SK-N-SH treated with all-trans-retinoic acid at 6 μM for 48 hours (cell line): ENCODE measurements around the gene NPC1L1.

Experiments
- ATAC-seq: fragments of 200-7000 bp; cut with Tn5 transposase; 3 replicates; pipeline ENCODE4 v1.9.1; 2020; ENCODE audit warnings: mild to moderate bottlenecking, moderate library complexity
- ARNTL ChIP-seq: fragments of 450-650 bp; formaldehyde crosslinking; IDR thresholded peaks from 2 replicates; pipeline ENCODE4 v1.5.0; 2020; ENCODE audit warnings: low read depth, mild to moderate bottlenecking, moderate library complexity, borderline replicate concordance
- CSDC2 ChIP-seq: fragments of 250-450 bp; sonication (Bioruptor Pico); IDR thresholded peaks from 2 replicates; pipeline ENCODE4 v1.5.0; 2020; ENCODE audit warnings: mild to moderate bottlenecking, moderate library complexity
- ESRRG ChIP-seq: fragments of 250-450 bp; sonication (Bioruptor Pico); IDR thresholded peaks from 2 replicates; pipeline ENCODE4 v1.6.1; 2021; ENCODE audit warnings: mild to moderate bottlenecking
- GLIS3 ChIP-seq: fragments of 250-450 bp; sonication (Bioruptor Pico); IDR thresholded peaks from 2 replicates; pipeline ENCODE4 v1.5.0; 2020; ENCODE audit warnings: mild to moderate bottlenecking, moderate library complexity
- ISL1 ChIP-seq: fragments of 250-450 bp; sonication (Bioruptor Pico); IDR thresholded peaks from 2 replicates; pipeline ENCODE4 v2.1.2; 2022; ENCODE audit warnings: mild to moderate bottlenecking, moderate library complexity
- OSR1 ChIP-seq: fragments of 250-450 bp; sonication (Bioruptor Pico); IDR thresholded peaks from 2 replicates; pipeline ENCODE4 v1.8.0; 2022; ENCODE audit warnings: moderate library complexity, mild to moderate bottlenecking, inconsistent platforms
- RARB ChIP-seq: fragments of 250-450 bp; sonication (Bioruptor Pico); IDR thresholded peaks from 2 replicates; pipeline ENCODE4 v1.8.0; 2021; ENCODE audit warnings: mild to moderate bottlenecking, moderate library complexity
- SNAI2 ChIP-seq: fragments of 250-450 bp; sonication (Bioruptor Pico); IDR thresholded peaks from 2 replicates; pipeline ENCODE4 v1.5.0; 2020; ENCODE audit warnings: mild to moderate bottlenecking, moderate library complexity
- TCF4 ChIP-seq: fragments of 250-450 bp; sonication (Bioruptor Pico); IDR thresholded peaks from 2 replicates; pipeline ENCODE4 v1.8.0; 2021; ENCODE audit warnings: mild to moderate bottlenecking, moderate library complexity, borderline replicate concordance
- TOX ChIP-seq: fragments of 250-450 bp; sonication (Bioruptor Pico); IDR thresholded peaks from 2 replicates; pipeline ENCODE4 v1.8.0; 2021; ENCODE audit warnings: mild to moderate bottlenecking, moderate library complexity, borderline replicate concordance
- ZFP3 ChIP-seq: fragments of 250-450 bp; sonication (Bioruptor Pico); IDR thresholded peaks from 2 replicates; pipeline ENCODE4 v1.5.0; 2020; ENCODE audit warnings: mild to moderate bottlenecking, moderate library complexity
- ZFP30 ChIP-seq: fragments of 450-650 bp; formaldehyde crosslinking; IDR thresholded peaks from 2 replicates; pipeline ENCODE4 v1.5.0; 2022; ENCODE audit warnings: mild to moderate bottlenecking, moderate library complexity
- ZNF565 ChIP-seq: fragments of 450-650 bp; formaldehyde crosslinking; conservative IDR thresholded peaks from 2 replicates; pipeline ENCODE4 v1.5.0; 2020; ENCODE audit warnings: low read depth, mild to moderate bottlenecking, moderate library complexity
- ZNF70 ChIP-seq: fragments of 450-650 bp; formaldehyde crosslinking; IDR thresholded peaks from 2 replicates; pipeline ENCODE4 v1.5.0; 2020; ENCODE audit warnings: mild to moderate bottlenecking, moderate library complexity
- ZNF8 ChIP-seq: fragments of 450-650 bp; formaldehyde crosslinking; IDR thresholded peaks from 2 replicates; pipeline ENCODE4 v1.5.0; 2020; ENCODE audit warnings: mild to moderate bottlenecking, moderate library complexity
- TF ChIP-seq, protein P1 (sequence below): fragments of 250-450 bp; sonication (Bioruptor Pico); IDR thresholded peaks from 2 replicates; pipeline ENCODE4 v1.5.0; 2020; ENCODE audit warnings: mild to moderate bottlenecking, moderate library complexity
- TF ChIP-seq, protein P2 (sequence below): fragments of 250-450 bp; sonication (Bioruptor Pico); IDR thresholded peaks from 2 replicates; pipeline ENCODE4 v1.8.0; 2020; ENCODE audit warnings: mild to moderate bottlenecking, moderate library complexity, borderline replicate concordance
- TF ChIP-seq, protein P3 (sequence below): fragments of 250-450 bp; sonication (Bioruptor Pico); IDR thresholded peaks from 2 replicates; pipeline ENCODE4 v1.8.0; 2021; ENCODE audit warnings: low read depth, mild to moderate bottlenecking, moderate library complexity, borderline replicate concordance
- TF ChIP-seq, protein P4 (sequence below): fragments of 250-450 bp; sonication (Bioruptor Pico); IDR thresholded peaks from 2 replicates; pipeline ENCODE4 v1.5.1; 2020; ENCODE audit warnings: low read depth, mild to moderate bottlenecking, moderate library complexity

Gene NPC1L1

DNA sequence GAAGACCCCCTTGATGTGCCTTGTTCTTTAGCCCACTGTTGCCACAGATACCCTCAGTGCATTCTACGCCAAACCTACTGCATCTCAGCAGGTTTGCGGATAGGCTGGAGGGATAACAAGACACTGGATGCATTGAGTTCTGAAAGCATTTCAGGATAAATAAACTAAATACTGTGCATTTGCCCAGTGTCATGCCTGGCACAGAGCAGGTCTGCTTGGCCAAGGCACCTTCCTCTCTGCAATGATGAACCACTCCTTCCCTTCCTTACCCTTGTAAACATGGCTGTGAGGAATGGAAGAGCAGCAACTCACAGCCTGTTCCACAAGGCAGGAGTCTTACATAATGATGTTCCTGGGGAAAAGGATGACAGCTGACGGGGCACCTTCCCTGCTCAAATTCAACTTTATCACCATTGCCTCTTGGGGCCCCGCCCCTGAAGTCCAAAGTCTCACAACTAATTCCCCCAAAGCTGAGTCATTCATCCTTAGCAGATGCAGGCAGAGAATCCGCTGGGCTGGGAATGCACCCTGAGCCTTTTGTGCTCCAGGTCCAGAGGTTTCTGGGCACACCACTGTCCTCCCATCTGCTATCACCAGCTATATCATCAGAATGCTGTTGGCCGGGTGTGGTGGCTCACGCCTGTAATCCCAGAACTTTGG is 21.0 kb upstream of the NPC1L1 start:
- ATAC-seq: peak; percentile 59

DNA sequence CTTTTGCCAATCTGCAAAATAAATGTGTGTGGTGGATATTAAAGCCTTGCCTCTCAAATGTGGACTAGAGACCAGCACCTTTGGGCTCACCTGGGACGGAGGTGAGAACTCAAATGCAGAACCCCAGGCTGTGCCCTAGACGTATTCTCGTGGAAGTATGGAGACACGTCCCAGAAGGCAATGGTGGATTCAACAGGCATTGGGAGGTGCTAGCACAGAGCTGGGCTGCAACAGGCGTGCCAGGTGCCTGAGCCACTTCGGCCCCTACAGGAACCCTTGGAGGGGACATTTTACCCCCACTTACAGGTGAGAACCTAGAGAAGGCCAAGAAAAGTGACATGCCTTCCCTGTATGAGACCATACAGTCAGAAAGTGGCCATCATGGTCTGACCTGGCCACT is 20.4 kb upstream of the NPC1L1 start:
- TF ChIP-seq ZNF565 (no peak), ZFP3 (no peak), ISL1 (CRISPR knock-in tag) (no peak), SNAI2 (no peak), GLIS3 (CRISPR knock-in tag) (no peak), TCF4 (no peak), CSDC2 (CRISPR knock-in tag) (no peak), ZNF70 (CRISPR knock-in tag) (no peak), ZNF8 (CRISPR knock-in tag) (no peak), RARB (CRISPR knock-in tag) (no peak)
- TF ChIP-seq, protein P1, sequence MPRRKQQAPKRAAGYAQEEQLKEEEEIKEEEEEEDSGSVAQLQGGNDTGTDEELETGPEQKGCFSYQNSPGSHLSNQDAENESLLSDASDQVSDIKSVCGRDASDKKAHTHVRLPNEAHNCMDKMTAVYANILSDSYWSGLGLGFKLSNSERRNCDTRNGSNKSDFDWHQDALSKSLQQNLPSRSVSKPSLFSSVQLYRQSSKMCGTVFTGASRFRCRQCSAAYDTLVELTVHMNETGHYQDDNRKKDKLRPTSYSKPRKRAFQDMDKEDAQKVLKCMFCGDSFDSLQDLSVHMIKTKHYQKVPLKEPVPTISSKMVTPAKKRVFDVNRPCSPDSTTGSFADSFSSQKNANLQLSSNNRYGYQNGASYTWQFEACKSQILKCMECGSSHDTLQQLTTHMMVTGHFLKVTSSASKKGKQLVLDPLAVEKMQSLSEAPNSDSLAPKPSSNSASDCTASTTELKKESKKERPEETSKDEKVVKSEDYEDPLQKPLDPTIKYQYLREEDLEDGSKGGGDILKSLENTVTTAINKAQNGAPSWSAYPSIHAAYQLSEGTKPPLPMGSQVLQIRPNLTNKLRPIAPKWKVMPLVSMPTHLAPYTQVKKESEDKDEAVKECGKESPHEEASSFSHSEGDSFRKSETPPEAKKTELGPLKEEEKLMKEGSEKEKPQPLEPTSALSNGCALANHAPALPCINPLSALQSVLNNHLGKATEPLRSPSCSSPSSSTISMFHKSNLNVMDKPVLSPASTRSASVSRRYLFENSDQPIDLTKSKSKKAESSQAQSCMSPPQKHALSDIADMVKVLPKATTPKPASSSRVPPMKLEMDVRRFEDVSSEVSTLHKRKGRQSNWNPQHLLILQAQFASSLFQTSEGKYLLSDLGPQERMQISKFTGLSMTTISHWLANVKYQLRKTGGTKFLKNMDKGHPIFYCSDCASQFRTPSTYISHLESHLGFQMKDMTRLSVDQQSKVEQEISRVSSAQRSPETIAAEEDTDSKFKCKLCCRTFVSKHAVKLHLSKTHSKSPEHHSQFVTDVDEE (CRISPR knock-in tag): no peak
- TF ChIP-seq, protein P2, sequence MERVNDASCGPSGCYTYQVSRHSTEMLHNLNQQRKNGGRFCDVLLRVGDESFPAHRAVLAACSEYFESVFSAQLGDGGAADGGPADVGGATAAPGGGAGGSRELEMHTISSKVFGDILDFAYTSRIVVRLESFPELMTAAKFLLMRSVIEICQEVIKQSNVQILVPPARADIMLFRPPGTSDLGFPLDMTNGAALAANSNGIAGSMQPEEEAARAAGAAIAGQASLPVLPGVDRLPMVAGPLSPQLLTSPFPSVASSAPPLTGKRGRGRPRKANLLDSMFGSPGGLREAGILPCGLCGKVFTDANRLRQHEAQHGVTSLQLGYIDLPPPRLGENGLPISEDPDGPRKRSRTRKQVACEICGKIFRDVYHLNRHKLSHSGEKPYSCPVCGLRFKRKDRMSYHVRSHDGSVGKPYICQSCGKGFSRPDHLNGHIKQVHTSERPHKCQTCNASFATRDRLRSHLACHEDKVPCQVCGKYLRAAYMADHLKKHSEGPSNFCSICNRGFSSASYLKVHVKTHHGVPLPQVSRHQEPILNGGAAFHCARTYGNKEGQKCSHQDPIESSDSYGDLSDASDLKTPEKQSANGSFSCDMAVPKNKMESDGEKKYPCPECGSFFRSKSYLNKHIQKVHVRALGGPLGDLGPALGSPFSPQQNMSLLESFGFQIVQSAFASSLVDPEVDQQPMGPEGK: no peak
- TF ChIP-seq, protein P3, sequence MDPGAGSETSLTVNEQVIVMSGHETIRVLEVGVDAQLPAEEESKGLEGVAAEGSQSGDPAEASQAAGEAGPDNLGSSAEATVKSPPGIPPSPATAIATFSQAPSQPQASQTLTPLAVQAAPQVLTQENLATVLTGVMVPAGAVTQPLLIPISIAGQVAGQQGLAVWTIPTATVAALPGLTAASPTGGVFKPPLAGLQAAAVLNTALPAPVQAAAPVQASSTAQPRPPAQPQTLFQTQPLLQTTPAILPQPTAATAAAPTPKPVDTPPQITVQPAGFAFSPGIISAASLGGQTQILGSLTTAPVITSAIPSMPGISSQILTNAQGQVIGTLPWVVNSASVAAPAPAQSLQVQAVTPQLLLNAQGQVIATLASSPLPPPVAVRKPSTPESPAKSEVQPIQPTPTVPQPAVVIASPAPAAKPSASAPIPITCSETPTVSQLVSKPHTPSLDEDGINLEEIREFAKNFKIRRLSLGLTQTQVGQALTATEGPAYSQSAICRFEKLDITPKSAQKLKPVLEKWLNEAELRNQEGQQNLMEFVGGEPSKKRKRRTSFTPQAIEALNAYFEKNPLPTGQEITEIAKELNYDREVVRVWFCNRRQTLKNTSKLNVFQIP: no peak
- 0 out of 3 replicates have a peak, but pooled peaks have one; percentile 1 for ATAC-seq

More for the DNA sequence above, 21.0 kb upstream of the NPC1L1 start:
- TF ChIP-seq ARNTL (CRISPR knock-in tag): no peak
- no peak for TF ChIP-seq TCF4
- no peak for TF ChIP-seq RARB (CRISPR knock-in tag)
- 0 out of 2 replicates have a peak, but pooled peaks have one; percentile 42 for TF ChIP-seq ESRRG
- TF ChIP-seq, protein P4, sequence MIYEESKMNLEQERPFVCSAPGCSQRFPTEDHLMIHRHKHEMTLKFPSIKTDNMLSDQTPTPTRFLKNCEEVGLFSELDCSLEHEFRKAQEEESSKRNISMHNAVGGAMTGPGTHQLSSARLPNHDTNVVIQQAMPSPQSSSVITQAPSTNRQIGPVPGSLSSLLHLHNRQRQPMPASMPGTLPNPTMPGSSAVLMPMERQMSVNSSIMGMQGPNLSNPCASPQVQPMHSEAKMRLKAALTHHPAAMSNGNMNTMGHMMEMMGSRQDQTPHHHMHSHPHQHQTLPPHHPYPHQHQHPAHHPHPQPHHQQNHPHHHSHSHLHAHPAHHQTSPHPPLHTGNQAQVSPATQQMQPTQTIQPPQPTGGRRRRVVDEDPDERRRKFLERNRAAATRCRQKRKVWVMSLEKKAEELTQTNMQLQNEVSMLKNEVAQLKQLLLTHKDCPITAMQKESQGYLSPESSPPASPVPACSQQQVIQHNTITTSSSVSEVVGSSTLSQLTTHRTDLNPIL: no peak
- TF ChIP-seq ZFP3: 0 out of 2 replicates have a peak, but pooled peaks have one; percentile 46
- TF ChIP-seq, protein P3: no peak
- no peak for TF ChIP-seq OSR1 (CRISPR knock-in tag)
- no peak for TF ChIP-seq ISL1 (CRISPR knock-in tag)

DNA sequence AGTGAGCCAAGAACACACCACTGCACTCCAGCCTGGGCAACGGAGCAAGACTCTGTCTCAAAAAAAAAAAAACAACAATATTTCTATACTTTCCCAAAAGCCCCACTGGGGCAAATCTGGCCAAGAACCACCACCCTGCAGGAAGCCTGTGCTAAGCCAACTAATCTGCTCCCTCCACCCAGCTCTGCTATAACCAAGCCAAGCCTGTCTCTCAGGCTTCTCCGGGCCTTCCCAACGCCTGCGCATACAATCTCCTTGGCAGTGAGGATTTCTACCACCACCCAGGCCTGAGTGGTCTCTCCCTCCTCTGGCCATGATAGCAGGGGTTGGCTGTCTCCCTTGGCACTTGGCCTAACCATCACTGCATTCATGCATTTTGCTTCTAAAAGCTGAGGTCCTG is 18.4 kb upstream of the NPC1L1 start:
- TF ChIP-seq ZNF70 (CRISPR knock-in tag): no peak
- TF ChIP-seq ZNF8 (CRISPR knock-in tag): no peak
- no peak for TF ChIP-seq RARB (CRISPR knock-in tag)
- no peak for ATAC-seq

DNA sequence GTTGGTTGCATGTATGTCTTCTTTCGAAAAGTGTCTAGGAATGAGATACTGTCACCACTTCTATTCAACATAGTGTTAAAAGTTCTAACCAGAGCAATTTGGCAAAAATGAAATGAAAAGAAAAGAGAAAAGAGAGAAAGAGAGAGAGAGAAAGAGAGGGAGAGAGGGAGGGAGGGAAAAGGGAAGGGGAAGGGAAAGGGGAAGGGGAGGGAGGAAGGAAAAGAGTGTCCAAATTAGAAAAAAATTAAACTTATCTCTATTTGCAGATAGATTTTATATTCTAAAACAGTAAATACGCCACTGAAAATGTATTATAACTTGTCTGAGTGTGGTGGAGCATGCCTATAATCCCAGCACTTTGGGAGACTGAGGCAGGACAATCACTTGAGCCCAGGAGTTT is 16.4 kb upstream of the NPC1L1 start:
- ATAC-seq: no peak
- TF ChIP-seq ZFP30 (CRISPR knock-in tag) (no peak), TOX (CRISPR knock-in tag) (no peak), ESRRG (no peak), ZNF565 (no peak)
- TF ChIP-seq, protein P3: no peak
